K562 (cell line): ENCODE measurements around the gene SRSF6. TPM values are rescaled to one million over a fixed set of nuclear protein-coding genes. Genes with fewer than 3 reads are reported as not detected.

Experiments
- CEBPG ChIP-seq, 3 experiments: fragments of 200-800 bp in 1 of 3; sonication (Bioruptor generic) in 1 of 3; sonication (generic) in 1 of 3; formaldehyde crosslinking in 1 of 3; IDR thresholded peaks in 2 of 3; conservative IDR thresholded peaks in 1 of 3; 2 replicates each; pipeline versions ENCODE4 v1.6.1 to v1.8.0; 2016 to 2022; ENCODE audit warnings: missing compliant biosample characterization in 2 of 3, missing genetic modification characterization in 2 of 3, mild to moderate bottlenecking in 1 of 3, missing genetic modification reagents in 1 of 3
- ID3 ChIP-seq, 2 experiments: fragments of 250-450 bp in 1 of 2; fragments of 450-650 bp in 1 of 2; sonication (Bioruptor Pico) in 1 of 2; IDR thresholded peaks; 2 replicates each; pipeline versions ENCODE4 v1.6.1 to v1.8.0; 2016 to 2021; ENCODE audit warnings: mild to moderate bottlenecking in 2 of 2, moderate library complexity in 2 of 2, missing compliant biosample characterization in 1 of 2, missing genetic modification characterization in 1 of 2
- SMARCA5 ChIP-seq: fragments of 450-650 bp; IDR thresholded peaks from 2 replicates; pipeline ENCODE4 v1.6.1; 2016
- ZBTB40 ChIP-seq, 2 experiments: fragments of 450-650 bp in 1 of 2; sonication (generic) in 1 of 2; formaldehyde crosslinking in 1 of 2; IDR thresholded peaks; 2 replicates each; pipeline versions ENCODE4 v1.7.1 to v1.9.0; 2016 to 2022; ENCODE audit warnings: inconsistent platforms in 1 of 2, mild to moderate bottlenecking in 1 of 2, missing genetic modification reagents in 1 of 2
- ZNF512 ChIP-seq: IDR thresholded peaks from 2 replicates; pipeline ENCODE4 v1.6.1; 2016; ENCODE audit warnings: missing genetic modification characterization, missing compliant biosample characterization
- ZNF57 ChIP-seq: fragments of 450-650 bp; formaldehyde crosslinking; IDR thresholded peaks from 2 replicates; pipeline ENCODE4 v1.4.0; 2020; ENCODE audit warnings: mild to moderate bottlenecking, moderate library complexity
- polyA plus RNA-seq, 8 experiments: library from polyadenylated mRNA; depleted of rRNA in 4 of 8; stranded (reverse) in 5 of 8; unstranded in 3 of 8; fragments of >200 nt; fragmentation: Nextera tagmentation in 2 of 8; fragmentation: Illumina TruSeq in 1 of 8; extraction: Ambion mirVana in 2 of 8; extraction: Trizol in 1 of 8; gene quantifications; 2 replicates each; pipeline versions ENCODE4 v1.2.1 to v1.2.3, GENCODE V29; 2011 to 2014; ENCODE audit warnings: inconsistent platforms in 1 of 8, missing spikeins in 1 of 8
- total RNA-seq, 7 experiments: library from RNA; depleted of rRNA in 6 of 7; stranded (reverse); fragments of >200 nt in 6 of 7; fragmentation: Illumina TruSeq in 2 of 7; extraction: Trizol in 2 of 7; gene quantifications; 2 replicates each; pipeline versions ENCODE4 v1.2.1 to v1.2.3, GENCODE V29; 2011 to 2021; ENCODE audit warnings: low replicate concordance in 1 of 7

SRSF6 gene
- total and polyA plus RNA-seq, 9 of the 15 experiments (the other 6 are each of a cell fraction or from before 2014, with no cell fraction given): 52.4 to 165 (median 117) TPM

GRCh38 chr20:43507150-43508080 lies 49.7 kb downstream of the SRSF6 start, which contains the start of gene L3MBTL1 (continued):
- TF ChIP-seq ZBTB40 (IDR thresholded peaks at IDR 0.05) (peak; percentile 42; the same call in 1 of the 2 replicates), ZBTB40 (CRISPR knock-in tag; IDR thresholded peaks at IDR 0.05) (no peak), ZNF512 (0 out of 2 replicates have a peak, but pooled peaks have one; percentile 23), ZNF57 (no peak), CEBPG (CRISPR knock-in tag; IDR thresholded peaks at IDR 0.05) (no peak), CEBPG (tag; conservative IDR thresholded peaks at IDR 0.05 in 1 of 2, IDR thresholded peaks at IDR 0.05 in 1 of 2) (no peak), ID3 (CRISPR knock-in tag; IDR thresholded peaks at IDR 0.05) (no peak), ID3 (tag; IDR thresholded peaks at IDR 0.05) (no peak), SMARCA5 (no peak)
